CD1c-positive myeloid dendritic cell (primary cell): ENCODE data around the gene RSAD2.
"Not testable (repeated sequence)": the region's sequence is repeated elsewhere in the genome, so short reads cannot be mapped to it uniquely, and the experiment has no call there.

Experiments used
- DNase-seq: peaks from one replicate; pipeline ENCODE4 v3.0.0-alpha.2; 2016; ENCODE audit errors: extremely low spot score

Gene RSAD2

GRCh38 chr2:6864231-6864754, 13.3 kb upstream of the RSAD2 start:
- no peak for DNase-seq

DNA sequence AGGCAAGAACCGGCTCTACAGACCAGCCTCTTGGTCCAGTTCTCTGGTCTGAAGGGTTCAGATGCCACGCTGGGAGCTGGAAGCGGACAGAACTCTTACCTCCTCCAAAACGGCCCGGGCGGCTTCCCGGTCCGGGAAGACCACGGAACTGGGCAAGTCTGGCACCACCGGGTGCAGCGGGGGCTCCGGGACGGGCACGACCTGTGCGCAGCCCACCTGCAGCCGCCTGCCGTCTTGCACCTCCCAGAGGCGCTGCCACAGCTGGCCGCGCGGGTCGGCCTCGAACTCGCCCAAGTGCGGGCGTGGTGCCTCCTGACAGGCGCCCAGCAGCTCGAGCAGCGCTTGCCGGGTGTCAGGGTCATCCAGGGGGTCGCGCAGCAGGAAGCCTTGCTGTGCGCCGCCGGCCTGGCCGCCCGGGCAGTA, 12.6 kb upstream of the RSAD2 start:
- peak; percentile 11 for DNase-seq

DNA sequence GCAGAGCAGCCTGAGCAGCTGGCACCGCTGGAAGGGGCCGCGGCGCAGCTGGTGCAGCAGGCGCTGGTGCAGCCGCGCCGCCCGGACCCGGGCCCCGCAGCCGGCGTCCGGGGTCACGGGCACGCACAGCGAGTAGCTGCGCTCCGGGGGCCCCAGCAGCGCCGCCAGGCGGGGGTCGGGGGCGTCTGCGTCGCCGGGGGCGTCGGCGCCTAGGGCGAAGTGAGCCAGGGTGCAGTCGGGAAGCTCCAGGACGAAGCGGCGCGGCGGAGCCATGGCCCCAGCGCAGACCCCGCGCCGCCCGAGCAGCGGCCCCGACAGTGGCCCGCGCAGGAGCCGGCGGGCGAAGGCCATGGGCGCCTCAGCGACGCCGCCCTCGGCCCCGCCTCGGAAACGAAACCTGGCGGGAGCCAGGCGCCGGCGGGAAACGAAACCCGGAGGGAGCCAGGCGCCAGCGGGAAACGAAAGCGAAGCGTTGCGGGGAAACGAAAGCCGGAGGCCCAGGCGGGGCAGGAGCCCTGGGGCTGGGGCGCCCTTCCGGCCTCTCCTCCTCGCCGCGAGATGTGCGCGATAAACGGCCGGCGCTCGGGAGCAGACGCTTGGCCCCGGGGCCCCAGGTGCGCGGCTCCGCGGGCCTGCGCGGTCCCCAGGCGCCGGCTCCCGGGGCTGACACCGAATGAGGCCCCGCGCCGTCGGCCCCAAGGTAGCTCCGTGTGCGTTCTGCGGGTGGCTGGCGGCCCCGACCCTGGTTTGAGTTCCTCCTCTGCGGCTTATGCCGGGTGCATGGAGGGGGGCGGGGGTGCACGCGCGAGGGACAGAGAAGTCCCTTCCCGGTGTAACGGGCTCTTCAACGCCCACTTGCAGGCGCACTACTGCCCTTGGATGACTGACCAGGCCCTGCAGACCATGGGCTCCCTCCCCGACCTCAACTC, 12.0 kb upstream of the RSAD2 start, which contains the start of gene CMPK2:
Gene CMPK2, minus strand, starts transcription at position 562 of the 929 bp plus-strand sequence. Its CDS starts 211 bp downstream, at position 351.
- DNase-seq, result peak; percentile 90

DNA sequence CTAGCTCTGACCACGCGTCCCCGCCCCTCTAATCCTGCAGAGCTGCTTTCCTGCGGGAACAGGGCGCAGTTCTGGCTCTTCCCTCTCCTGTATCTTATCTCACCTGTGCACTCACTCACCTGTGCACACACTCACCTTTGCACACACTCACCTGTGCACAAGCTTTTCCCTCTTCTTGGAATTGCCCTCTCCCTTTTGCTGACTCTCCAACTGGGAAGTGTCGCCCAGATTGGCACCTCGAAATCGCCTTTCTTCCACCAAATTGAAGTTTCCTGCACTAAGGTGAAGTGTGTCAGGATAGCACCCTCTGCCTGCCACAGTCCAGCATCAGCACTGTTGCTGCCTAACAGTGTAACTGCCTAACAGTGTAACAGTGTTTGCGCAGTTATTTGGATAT, 11.3 kb upstream of the RSAD2 start:
- no peak for DNase-seq

- no peak for DNase-seq
Measured at GRCh38 chr2:6866982-6867381, 10.6 kb upstream of the RSAD2 start.

- peak; percentile 56 for DNase-seq
Measured at GRCh38 chr2:6872394-6872793, 5.2 kb upstream of the RSAD2 start.

DNA sequence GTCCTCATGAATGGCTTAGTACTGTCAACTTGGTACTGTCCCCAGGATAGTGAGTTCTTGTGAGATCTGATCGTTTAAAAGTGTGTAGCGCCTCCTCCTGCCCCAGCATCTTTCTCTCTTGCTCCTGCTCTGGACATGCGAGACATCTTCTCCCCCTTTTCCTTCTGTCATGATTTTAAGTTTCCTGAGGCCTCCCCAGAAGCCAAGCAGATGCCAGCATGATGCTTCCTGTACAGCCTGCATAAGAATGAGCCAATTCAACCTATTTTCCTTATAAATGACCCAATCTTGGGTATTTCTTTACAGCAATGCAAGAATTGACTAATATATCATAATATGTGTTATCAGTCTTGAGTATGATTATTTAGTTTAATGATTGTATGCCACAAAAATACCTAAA, 3.5 kb upstream of the RSAD2 start:
- DNase-seq, result no peak

- peak; percentile 56 for DNase-seq
Measured at GRCh38 chr2:6876309-6876708, 1.3 kb upstream of the RSAD2 start.

- no peak for DNase-seq
Measured at GRCh38 chr2:6878549-6878948, 972 bp downstream of the RSAD2 start.

DNA sequence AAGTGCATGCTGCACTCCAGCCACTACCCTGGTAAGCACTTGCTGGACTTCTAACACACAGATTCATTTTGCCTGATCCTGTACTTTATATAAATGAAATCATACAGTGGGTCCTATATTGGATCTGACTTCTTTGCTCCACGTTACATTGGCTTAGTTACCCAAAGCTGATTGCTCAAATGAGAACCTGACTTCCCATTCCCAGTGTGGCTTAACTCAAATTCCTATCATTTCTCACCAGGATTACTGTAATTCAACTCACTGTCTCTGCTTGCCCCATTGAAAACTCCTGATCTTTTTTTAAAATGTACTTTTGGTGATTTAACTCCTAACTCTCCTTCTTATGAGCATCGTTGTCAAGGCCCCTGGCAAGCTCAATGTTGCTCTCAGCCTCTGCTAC, 1.4 kb downstream of the RSAD2 start:
- DNase-seq, result no peak

- no peak for DNase-seq
Measured at GRCh38 chr2:6880200-6880733, 2.7 kb downstream of the RSAD2 start.

DNA sequence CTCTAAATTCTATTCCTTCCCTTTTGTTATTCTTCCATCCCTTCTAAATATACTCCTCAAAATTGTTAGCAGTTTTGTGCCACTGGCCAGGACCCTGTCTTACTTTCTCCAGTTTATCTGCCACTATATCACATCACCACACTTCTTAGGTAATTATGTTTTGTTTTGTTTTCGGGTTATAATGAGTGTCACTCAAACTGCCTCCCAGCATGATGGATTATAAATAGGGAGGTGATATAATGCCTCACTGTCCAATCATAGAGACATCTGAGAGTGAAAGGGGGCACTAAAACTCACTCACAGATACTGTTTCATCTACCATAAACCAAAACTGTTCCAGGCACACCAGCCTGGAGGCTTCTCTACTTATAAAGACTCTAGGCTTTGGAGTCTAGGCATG, 3.5 kb downstream of the RSAD2 start:
- no peak for DNase-seq

DNA sequence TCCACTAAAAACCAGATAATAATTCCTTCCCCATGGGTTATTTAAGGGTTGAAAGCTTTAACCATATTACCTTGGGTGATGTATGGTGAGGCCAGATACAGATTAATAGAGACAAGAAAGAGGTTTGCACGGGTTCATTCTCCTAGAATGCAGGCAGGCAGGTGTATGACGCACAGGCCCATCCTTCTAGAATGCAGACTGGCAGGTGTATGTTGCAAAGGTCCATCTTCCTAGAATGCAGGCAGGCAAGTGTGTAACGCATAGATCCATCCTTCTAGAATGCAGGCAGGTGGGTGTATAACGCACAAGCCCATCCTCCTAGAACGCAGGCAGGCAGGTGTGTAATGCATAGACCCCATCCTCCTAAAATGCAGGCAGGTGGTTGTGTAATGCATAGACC, 3.9 kb downstream of the RSAD2 start:
- DNase-seq, result no peak

DNA sequence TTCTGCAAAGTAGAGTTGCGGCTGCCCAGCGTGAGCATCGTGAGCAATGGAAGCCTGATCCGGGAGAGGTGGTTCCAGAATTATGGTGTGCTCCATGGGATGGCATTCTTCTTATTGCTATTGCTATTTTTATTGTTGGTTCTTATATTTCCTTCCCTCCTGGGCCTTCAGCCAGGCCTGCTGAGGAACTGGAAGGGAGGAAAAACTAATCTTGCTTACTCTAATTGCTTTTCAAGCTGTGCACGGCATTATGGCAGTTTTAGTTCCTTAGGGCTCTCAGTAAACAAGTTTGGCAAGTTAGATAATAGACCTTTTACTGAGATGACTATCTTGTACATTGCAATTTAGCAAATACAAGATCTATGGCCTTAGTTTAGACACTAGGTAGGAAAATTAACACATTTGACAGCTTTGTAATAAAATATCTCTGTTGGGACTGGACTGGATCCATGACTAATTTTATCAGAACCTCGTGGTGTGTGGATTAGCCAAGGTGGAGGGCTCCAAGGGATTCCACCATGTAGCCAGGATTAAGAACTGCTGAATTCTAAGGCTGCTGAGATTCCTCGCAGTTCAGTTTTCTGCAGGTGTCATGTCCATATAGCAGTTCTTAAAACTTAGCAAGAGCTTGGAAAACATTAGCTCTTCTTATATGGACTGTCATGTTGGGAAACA, 6.0 kb downstream of the RSAD2 start:
- no peak for DNase-seq

DNA sequence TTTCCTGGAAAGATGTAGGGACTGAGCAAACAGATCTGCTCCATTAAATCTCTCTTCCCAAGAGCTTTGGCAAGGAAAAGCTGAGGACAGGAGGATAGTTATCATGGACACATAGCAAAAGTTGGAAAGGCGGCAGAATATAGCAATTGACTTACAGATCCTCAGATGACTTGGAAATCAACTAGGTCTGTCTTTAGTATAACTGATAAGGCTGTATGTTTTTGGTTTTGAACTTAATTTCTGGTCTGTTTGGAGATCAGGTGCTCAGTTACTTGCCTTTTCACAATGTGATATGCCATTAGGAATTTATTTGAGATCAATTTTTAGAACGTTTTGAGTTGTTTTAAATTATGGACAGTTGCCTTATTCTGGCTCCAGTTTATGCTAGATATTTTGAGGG, 8.0 kb downstream of the RSAD2 start:
- DNase-seq, result no peak

- DNase-seq, result no peak
Measured at GRCh38 chr2:6885968-6886367, 8.4 kb downstream of the RSAD2 start.

DNA sequence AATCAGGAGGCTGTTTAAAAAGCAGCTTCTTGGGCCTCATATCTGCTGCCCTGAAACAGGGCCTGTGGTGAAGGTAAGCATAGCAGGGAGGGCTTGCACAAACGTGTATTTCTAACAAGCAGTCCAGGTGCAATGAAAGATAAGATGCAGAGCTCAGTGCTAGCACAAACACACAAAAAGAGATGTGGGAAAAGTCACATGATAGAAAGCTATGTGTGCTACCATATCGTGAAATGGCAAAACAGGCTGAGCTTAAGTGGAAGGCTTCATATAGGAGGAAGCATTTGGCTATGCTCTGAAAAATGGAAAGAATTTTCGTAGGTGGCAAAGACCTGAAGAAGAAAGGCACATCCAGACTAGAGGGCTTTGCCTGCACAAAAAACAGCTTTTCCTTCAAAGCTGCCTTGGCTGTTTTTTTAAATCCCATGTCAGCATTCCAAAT, 10.2 kb downstream of the RSAD2 start:
- DNase-seq, result no peak

GRCh38 chr2:6888724-6889123, 11.1 kb downstream of the RSAD2 start:
- DNase-seq, result no peak

- no peak for DNase-seq
Measured at GRCh38 chr2:6893876-6894482, 16.4 kb downstream of the RSAD2 start.

- DNase-seq, result peak; percentile 58
Measured at GRCh38 chr2:6896930-6897759, 19.6 kb downstream of the RSAD2 start.

DNA sequence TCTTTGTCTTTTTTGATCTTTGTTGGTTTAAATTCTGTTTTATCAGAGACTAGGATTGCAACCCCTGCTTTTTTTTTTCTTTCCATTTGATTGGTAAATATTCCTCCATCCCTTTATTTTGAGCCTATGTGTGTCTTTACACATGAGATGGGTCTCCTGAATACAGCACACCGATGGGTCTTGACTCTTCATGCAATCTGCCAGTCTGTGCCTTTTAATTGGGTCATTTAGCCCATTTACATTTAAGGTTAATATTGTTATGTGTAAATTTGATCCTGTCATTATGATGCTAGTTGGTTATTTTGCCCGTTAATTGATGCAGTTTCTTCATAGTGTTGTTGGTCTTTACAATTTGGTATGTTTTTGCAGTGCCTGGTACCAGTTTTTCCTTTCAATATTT, 25.0 kb downstream of the RSAD2 start:
- DNase-seq, result not testable (repeated sequence)
